OCI-M2 (cell line): ENCODE data around the gene RAB8B.
"Not testable (repeated sequence)": the region's sequence is repeated elsewhere in the genome, so short reads cannot be mapped to it uniquely, and the experiment has no call there.

Experiments used
- DNase-seq: peaks from one replicate; lab custom pipeline; 2025; ENCODE audit not compliant: unreplicated experiment; lab: John Stamatoyannopoulos, UW

The RAB8B gene

DNA sequence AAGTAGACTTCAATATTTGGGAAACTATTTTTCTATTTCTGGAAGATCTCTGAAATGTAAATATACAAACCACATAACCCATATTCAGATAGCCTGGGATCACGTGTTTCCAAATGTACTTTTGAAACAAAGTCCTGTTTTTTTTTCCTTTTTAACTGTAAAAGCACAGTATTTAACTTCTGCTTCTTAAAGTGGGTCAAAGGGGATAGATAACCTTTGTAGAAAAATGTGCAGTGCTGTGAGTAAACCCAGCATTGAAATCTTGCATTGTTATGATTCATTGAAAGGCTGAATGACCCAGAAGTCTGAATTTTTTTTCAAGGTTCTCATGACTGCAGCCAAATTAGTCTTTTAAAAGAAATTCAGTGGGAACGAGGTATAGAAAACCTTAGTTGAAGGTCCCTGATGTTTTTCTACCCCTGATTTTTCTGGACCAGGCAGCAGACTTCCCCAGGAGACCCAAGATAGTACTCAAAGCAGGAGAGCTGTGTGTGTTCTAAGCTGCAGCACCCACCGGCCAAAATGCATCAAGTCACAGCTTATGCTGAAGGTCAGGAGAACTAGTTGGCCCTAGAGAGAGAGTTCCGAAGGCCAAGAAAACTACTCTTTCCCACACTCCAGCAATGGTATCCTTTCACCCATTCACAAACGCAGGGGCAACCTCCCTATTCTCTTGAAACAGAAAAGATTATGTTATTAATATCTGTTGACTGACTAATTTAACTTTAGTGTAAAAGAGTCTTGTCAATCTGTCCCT, 44.4 kb downstream of the RAB8B start:
- DNase-seq, result no peak

DNA sequence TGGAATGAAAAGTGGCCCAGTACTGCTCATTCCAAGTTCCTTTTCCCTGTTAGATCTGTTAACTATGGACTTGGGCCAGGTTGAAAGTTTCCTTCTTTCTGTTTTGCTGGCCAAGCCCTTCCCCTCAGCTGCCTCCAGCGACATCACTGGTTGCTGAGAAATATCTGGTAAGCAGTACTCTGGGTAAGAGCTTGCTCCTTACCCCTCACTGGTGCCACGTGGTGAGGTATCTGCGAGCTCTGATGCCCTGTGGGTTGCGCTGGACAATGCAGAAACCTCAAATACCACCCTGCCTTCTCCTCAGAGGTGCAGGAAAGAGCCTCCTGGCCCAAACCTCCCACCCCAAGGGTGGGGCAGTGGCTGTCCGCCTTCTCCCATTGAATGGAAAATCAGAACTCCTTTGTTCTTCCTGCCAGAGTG, 45.1 kb downstream of the RAB8B start:
- DNase-seq, result no peak

DNA sequence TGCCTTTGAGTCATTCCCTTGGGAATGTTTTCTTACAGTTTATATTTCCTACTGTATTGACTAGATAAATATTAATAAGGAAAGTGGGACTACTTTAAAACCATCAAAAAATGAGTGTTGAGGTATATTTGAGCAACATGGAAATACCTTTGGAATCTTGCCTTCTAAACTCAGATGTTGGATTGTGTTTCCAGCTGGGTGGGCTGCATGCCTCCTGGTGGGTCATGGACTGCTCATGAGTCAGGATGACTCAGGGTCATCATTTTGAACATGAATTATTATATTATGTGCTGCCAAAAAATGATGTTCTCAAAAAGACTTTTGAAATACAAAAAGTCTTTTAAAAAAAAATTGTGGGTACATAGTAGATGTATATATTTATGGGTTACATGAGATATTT, 46.9 kb downstream of the RAB8B start:
- DNase-seq, result no peak

DNA sequence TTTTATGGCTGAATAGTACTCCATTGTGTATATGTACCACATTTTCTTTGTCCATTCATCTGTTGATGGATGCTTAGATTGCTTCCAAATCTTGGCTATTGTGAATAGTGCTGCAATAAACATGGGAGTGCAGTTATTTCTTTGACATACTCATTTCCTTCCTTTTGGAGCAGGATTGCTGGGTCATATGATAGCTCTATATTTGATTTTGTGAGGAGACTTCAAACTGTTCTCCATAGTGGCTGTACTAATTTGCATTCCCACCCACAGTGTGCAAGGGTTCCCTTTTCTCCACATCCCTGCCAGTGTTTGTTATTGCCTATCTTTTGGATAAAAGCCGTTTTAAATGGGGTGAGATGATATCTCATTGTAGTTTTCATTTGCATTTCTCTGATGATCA, 47.7 kb downstream of the RAB8B start:
- not testable (repeated sequence) for DNase-seq

DNA sequence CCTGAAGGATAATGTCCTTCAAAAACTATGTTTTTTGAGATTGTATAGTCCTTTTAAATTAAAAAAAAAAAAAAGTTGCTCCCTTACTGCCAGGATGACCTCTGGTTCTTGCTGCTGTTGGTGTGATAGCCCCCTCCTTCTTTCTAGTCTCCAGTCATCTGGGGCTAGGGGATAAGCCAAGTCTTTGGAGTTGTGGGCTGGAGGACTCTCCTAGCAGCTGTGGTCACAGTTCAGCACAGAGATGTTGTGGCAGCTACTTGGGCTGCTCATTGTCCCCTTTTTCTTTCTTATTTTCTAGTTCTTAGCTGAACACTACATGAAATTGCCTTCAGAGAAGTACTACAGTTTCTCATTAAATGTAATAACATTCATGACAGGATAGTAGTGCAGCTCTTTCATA, 48.8 kb downstream of the RAB8B start:
- no peak for DNase-seq

DNA sequence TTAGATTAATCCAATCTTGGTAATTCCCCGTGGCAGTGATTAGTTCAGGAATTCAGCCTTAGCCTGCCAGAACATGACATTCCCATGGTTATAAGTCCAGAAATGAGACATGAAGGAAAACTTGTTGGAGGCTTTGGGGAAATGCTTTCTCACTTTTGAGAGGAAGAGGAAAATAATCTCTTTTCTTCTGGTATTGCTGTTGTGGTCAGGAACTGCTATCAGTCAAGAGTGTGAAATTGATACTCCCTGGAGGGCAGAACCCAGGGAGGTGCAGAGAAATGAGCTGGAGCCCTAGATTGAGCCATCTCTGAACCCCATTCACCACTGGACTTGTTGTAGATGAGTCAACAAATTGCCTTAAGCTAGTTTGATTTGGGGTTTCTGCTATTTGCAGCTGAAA, 49.4 kb downstream of the RAB8B start:
- peak; percentile 26 for DNase-seq

DNA sequence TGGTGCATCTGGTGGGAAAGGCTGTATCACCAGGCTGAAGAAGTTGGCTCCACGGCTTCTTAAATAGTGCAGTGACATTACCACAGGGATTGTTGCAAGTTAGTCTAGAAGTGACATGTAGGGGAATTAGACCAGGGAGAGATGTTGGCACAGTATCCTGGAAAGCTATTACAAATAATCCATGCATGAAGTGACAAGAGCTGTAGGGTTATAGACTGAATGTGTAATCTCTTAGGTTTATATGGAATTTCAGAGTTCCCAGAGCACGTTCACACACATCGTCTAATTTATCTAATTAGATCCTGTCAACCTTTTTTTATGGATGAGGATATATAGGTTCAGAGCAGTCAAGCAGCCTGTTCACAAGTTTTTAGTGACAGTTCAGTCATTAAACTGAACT, 50.7 kb downstream of the RAB8B start:
- no peak for DNase-seq

DNA sequence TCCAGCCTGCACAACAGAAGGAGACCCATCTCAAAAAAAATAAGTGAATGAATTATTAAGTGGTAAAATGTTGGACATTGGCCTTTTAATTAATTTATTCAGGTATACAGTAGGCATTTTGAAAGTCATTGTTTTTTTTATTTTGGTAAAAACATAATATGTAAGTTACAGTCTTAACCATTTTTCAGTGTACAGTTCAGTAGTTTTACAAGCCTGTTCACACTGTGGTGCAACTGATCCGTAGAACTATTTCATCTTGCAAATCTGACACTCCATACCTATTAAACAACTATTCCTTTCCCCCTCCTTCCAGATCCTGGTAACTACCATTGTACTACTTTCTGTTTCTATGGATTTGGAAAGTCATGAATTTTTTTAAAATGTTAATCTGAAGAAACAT, 51.9 kb downstream of the RAB8B start:
- DNase-seq, result no peak

DNA sequence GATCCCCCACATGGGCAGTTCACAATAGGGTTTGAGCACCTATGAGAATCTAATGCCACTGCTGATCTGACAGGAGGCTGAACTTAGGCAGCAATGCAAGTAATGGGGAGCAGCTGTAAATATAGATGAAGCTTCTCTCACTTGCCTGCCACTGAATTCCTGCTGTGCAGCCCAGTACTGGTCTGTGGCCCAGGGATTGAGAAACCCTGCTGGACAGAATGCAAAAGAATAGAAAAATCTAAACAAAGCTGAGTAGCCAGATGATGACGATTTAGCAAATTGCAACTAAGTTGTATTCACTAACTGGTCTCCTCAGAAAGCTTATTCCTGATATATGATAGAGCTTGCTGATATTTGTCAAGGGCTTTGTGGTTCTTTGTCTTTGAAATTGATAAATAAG, 53.7 kb downstream of the RAB8B start:
- no peak for DNase-seq

DNA sequence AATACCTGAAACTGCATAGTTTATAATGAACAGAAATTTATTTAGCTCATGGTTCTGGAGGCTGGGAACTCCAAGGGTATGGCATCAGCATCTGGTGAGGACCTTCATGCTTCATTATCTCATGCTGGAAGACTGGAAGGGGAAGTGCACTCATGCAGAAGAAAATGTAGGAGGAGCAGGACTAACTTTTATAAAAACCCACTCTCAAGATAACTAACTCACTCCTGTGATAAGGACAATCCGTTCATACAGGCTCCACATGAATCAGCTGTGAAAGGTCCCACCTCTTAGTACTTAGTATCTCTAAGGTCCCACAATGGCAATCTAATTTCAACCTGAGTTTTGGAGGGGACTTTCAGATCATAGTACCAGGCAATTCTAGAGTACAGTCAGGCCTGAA, 54.4 kb downstream of the RAB8B start:
- DNase-seq, result no peak

DNA sequence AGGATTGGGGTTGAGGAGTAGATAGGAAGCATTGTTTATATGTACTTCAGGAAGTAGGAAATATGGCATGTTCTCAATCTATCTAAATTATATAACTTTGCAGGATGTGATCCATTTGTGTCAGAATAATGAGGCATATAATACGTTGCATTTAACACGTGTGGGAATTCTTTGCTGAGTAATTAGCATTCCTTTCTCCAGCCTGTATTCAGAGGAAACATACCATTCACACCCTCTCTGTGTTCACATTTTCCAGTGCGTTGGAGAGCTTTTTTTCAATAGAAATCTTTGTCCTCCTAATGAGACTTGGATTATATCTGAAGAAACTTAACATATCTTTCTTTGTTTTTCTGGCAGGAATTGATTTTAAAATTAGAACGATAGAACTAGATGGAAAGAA, 55.0 kb downstream of the RAB8B start:
- no peak for DNase-seq

DNA sequence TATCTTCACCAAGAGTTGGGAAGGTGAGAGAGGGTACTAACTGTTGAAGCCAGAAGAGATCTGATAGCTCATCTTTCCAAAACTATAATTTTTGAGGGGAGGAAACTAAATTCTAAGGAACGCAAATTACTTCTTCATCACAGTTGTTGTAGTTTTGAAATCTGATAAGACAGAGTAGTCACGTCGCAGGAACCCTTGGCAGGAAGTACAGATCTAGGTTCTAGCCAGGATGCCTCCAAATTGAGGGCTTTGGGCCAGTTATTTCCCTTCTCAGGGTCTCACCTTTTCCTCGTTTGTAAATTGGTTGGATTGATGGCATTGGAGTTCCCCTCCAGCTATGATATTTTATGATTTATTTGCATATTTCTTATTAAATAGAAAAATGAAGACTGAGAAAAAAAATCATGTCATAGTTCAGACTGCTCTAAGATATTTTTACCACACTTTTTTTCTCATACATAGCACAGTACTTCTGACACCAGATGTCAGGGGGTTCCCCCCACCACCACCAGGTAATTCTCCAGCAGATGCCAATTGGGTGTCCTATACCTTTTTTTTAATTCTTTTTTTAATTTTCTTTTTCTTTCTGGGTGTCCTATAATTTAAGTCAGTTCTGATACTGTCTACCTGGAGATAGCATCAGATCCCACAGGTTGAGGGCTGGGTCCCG, 55.7 kb downstream of the RAB8B start:
- DNase-seq, result no peak

DNA sequence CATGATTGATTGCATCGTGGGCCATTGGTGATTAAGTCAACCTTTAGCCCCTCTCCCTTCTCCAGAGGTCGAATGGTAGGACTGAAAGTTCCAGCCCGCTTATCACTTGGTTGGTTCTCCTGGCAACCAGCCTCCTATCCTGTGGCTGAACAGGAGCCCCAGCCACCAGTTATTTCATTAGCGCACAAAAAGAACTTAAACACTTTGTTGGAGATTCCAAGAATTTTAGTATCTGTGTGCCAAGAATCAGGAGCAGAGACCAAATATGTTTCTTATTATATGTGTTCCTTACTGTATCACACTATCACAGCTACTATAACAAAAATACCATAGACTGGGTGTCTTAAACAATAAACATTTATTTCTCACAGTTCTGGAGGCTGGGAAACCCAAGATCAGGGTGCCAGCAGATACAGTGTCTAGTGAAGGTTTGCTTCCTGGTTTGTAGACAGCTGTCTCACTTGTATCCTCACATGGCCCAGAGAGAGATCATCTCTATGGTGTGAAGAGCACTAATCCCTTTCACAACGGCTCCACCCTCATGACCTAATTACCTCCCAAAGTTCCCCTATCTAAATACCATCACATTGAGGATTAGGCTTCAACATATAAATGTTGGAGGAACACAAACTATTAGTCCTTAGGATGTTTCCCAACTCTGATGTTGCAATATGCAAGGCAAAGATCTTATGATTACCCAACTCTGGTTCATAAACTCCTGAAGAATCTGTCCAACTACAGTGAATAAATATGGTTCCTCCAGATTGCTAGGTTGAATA, 57.5 kb downstream of the RAB8B start:
- no peak for DNase-seq

DNA sequence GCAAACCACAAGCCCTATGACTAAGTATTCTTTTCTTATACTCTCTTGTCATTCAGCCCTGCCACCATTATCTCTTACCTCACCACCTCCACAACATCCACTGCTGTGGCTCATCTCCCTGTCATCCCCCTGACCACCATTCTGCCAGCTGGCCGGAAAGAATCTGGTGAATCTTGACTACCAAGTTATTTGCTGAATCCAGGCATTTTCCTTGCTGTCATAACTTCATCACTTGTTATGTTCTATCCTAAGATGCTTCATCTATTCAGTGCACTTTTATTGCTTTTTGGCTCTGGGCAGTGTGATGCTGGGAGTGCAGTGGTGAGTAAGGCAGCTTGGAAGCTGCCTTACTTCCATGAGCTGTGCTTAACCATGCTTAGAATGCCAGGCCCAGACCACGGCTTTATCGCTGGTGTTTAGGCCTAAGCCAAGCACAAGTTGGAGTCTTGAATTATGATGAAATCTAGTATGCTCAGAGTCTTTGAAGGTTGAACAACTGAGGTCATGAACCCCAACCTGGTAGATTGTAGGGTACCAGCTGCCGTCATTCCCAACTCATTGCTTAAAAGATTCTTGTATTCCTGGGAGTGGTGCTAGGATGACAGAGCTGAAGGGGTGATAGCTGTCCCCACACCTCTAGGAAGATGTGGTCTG, 61.0 kb downstream of the RAB8B start:
- no peak for DNase-seq

DNA sequence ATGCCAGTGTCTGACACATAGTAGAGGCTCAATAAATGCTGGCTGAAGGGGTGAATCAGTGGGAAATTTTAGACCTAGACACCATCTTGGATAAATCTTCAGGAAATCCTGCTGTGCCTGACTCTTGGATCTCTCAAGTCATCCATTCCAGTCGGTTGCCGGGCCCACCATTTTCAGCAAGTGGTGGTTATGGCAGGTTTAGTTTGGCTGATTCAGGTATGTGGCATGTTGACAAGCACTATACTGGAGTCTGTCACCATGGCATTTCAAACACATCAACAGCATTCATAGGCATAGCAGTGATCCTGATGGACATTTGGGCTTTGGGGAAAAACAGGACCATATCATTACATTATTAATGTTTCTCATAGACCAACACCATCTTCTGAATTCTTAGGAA, 62.3 kb downstream of the RAB8B start:
- DNase-seq, result no peak

DNA sequence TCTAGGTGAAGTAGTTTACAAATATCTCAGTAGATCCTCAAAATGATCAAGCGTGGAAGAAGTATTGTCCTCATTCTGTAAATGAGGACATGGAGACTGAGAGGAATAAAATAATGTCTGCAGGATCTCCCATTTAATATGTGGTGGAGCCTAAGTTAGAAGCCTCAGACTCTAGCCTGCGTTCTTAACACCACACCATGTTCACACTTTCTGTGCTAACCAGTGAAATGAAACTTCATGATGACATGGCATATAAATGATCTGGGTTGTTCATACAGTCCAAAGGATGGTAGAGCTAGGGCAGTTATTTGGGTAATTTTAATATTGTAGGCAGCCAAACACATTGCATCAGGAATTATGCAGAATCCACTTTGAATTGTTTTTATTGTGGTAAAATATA, 62.9 kb downstream of the RAB8B start:
- no peak for DNase-seq

DNA sequence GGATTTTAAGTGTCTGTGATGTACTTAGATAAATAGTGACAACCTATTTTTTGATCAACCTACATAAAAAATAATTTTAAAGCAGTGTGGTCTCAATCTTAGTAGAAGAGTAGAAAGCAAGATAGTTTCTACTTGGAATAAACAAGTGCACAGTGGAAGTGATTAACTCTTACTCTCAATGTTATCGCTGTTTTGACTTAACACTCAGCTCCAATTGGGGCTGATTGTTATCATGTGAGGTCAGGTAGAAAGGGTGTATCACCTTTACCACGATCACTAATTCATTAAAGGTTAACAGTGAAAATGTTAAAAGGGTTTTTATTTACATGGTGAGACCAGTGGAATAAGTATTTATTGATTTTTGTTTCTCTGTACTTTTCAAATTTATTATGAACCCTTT, 65.6 kb downstream of the RAB8B start:
- DNase-seq, result no peak

DNA sequence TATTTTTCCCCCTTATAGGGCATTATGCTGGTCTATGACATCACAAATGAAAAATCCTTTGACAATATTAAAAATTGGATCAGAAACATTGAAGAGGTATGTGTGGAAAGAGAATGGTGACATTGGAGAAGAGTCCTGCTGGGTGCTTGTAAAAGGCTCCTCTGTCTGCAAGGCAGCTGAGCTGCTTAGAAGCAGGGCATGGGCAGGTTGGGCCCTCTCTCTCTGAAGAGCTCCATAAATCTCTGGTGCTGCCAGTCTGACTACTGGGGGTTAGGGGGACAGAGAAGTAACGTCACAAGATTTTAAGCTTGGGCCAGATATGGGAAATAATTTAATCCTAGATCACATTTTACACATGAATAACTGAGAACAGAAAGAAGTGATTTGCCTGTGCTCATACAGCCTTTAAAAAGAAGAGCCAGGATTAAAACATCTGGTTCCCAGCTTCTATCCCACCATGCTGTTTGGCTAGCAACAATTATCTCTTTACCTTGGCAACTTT, 66.1 kb downstream of the RAB8B start:
- DNase-seq, result no peak

DNA sequence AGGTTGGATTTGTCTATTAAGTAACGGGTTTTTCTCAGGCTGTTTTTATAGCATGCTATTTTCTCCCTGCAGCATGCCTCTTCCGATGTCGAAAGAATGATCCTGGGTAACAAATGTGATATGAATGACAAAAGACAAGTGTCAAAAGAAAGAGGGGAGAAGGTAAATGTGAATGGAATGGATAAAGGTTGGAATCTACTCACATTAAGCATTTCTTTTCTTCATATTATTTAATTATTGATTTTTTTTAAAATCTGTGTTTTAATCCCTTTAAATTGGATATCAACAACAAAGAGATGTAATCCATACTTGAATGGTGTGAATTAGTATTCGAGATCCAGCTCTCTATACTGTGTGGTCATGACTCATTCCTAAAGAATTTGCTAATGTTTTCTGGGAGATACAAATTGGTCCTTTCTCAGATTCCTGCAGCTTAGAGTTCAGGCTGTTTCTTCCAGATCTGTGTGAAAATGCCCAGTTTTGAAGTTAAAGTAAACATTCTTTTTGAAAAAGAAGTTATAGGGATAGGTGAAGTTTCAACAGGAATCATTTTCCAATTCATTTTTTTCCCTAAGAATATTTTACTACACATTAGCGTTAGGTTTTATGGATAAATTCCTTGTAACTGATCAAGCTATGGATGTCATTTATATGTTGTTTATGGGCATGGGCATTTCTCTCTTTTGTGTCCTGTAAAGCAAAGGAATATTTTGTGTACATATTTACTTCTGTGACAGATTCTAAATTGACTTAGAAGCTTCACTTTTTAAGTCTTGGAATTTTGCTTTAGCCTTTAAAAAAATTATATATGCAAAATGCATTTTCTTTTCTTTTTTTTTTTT, 67.2 kb downstream of the RAB8B start:
- DNase-seq, result no peak

DNA sequence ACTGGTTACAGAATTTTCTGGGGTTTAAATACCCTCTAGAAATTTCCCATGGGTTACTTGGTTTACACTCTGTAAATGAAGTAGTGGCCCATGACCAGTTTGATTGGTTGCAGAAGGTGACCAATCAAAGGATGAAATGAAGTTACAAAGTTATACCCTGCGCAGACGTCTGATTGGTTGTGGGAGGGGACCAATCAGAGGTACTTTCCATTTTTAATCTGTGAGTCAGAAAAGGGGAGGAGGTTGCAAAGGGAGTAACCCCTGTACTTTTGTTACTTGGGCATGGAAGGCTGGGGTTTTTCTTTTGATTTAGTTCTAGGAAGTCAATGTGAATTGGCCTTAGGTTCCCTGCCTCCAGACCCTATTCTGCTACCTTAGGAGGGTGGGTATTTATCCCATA, 69.3 kb downstream of the RAB8B start:
- no peak for DNase-seq

DNA sequence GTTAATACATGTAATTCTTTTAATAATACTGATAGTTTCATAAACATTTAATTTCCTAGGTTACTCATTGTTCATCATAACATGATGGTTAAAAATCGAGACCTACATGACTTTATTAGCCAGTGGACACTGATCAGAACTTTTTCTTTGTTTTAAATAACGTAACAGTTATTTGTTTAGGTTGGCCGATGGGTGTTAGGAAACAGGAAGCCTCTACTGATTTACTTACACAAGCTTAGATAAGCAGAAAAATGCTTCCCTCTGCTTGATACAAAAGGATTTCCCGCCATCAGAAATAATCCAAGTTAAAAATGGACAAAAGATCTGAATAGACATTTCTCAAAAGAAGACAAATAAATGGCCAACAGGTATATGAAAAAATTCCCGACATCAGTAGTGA, 71.4 kb downstream of the RAB8B start:
- no peak for DNase-seq
